Ishikawa (cell line): ENCODE measurements around the gene ZFAND3.

Experiments used
- CEBPB ChIP-seq: IDR thresholded peaks from 2 replicates; pipeline ENCODE4 v1.6.1; 2012
- CREB1 ChIP-seq: IDR thresholded peaks from 2 replicates; pipeline ENCODE4 v1.6.1; 2012; ENCODE audit warnings: low read depth
- EGR1 ChIP-seq: IDR thresholded peaks from 2 replicates; pipeline ENCODE4 v1.6.1; 2012
- EP300 ChIP-seq: IDR thresholded peaks from 2 replicates; pipeline ENCODE4 v1.6.1; 2012; ENCODE audit warnings: borderline replicate concordance
- FOXM1 ChIP-seq: IDR thresholded peaks from 2 replicates; pipeline ENCODE4 v1.6.1; 2012; ENCODE audit warnings: low read depth, borderline replicate concordance
- MAX ChIP-seq: IDR thresholded peaks from 2 replicates; pipeline ENCODE4 v1.6.1; 2012
- NFIC ChIP-seq: IDR thresholded peaks from 2 replicates; pipeline ENCODE4 v1.6.1; 2012
- RAD21 ChIP-seq: IDR thresholded peaks from 2 replicates; pipeline ENCODE4 v1.6.1; 2012; ENCODE audit warnings: low read depth
- REST ChIP-seq: IDR thresholded peaks from 2 replicates; pipeline ENCODE4 v1.6.1; 2012; ENCODE audit warnings: low read depth, mild to moderate bottlenecking
- TAF1 ChIP-seq: IDR thresholded peaks from 2 replicates; pipeline ENCODE4 v1.6.1; 2012; ENCODE audit warnings: low read depth, mild to moderate bottlenecking
- TCF12 ChIP-seq: IDR thresholded peaks from 2 replicates; pipeline ENCODE4 v1.6.1; 2012; ENCODE audit warnings: low read depth
- TEAD4 ChIP-seq: IDR thresholded peaks from 2 replicates; pipeline ENCODE4 v1.6.1; 2012
- USF1 ChIP-seq: IDR thresholded peaks from 2 replicates; pipeline ENCODE4 v1.6.1; 2012
- YY1 ChIP-seq: IDR thresholded peaks from 2 replicates; pipeline ENCODE4 v1.6.1; 2012; ENCODE audit warnings: low read depth
- ZBTB7A ChIP-seq: IDR thresholded peaks from 2 replicates; pipeline ENCODE4 v1.6.1; 2012; ENCODE audit warnings: low read depth

Gene ZFAND3

GRCh38 chr6:38137608-38138265 lies 318.2 kb downstream of the ZFAND3 start:
- TF ChIP-seq REST, result no peak
- no peak for TF ChIP-seq EGR1
- no peak for TF ChIP-seq USF1
- no peak for TF ChIP-seq TCF12
- TF ChIP-seq FOXM1, result no peak
- no peak for TF ChIP-seq EP300
- TF ChIP-seq TAF1, result no peak
- no peak for TF ChIP-seq ZBTB7A
- no peak for TF ChIP-seq NFIC
- TF ChIP-seq CREB1, result no peak
- TF ChIP-seq YY1, result no peak
- TF ChIP-seq MAX, result no peak
- no peak for TF ChIP-seq RAD21
- no peak for TF ChIP-seq TEAD4
- no peak for TF ChIP-seq CEBPB

- TF ChIP-seq CREB1, result no peak
Observed at GRCh38 chr6:38138374-38138773, 318.8 kb downstream of the ZFAND3 start.

GRCh38 chr6:38141085-38141484 lies 321.6 kb downstream of the ZFAND3 start:
- TF ChIP-seq USF1 (no peak), EGR1 (no peak), CEBPB (no peak), ZBTB7A (no peak), TEAD4 (no peak), YY1 (no peak), NFIC (no peak), EP300 (no peak), TCF12 (no peak), CREB1 (no peak), FOXM1 (no peak), MAX (no peak), REST (no peak), TAF1 (no peak)

- TF ChIP-seq NFIC (no peak), TEAD4 (no peak), CREB1 (no peak), EP300 (no peak), TAF1 (no peak), EGR1 (no peak)
Observed at GRCh38 chr6:38141716-38142115, 322.2 kb downstream of the ZFAND3 start.

- TF ChIP-seq FOXM1, result no peak
- no peak for TF ChIP-seq EGR1
- TF ChIP-seq EP300, result no peak
- no peak for TF ChIP-seq ZBTB7A
- TF ChIP-seq NFIC, result no peak
- no peak for TF ChIP-seq TEAD4
Observed at GRCh38 chr6:38142178-38142902, 322.8 kb downstream of the ZFAND3 start.

- no peak for TF ChIP-seq FOXM1
- no peak for TF ChIP-seq EGR1
- no peak for TF ChIP-seq YY1
- TF ChIP-seq REST, result no peak
- no peak for TF ChIP-seq RAD21
- TF ChIP-seq CREB1, result no peak
- TF ChIP-seq CEBPB, result no peak
- TF ChIP-seq TEAD4, result no peak
- no peak for TF ChIP-seq TCF12
- no peak for TF ChIP-seq EP300
- no peak for TF ChIP-seq TAF1
Observed at GRCh38 chr6:38143191-38144150, 323.9 kb downstream of the ZFAND3 start.
